HCT116 (cell line): ENCODE data around the gene SIGLEC11. TPM values are rescaled to one million over a fixed set of nuclear protein-coding genes. Genes with fewer than 3 reads are reported as not detected.

ENCODE experiments used
- ATAC-seq: fragments of 200-7000 bp; cut with Tn5 transposase; 2 replicates; pipeline ENCODE4 v1.9.1; 2020; ENCODE audit warnings: mild to moderate bottlenecking, moderate library complexity
- BruUV-seq: library from RNA; stranded (reverse); fragments of 400-500 nt; replicated peaks from 2 replicates; lab custom pipeline; 2021; lab: Mats Ljungman, UMichigan
- CTCF ChIA-PET: fragments of 300-600 bp; sonication (Branson Sonifier 250); formaldehyde crosslinking; loops from one replicate; lab custom pipeline; 2021; ENCODE audit warnings: antibody characterized with exemption; lab: Charles Lee
- POLR2A ChIA-PET: fragments of 300-600, 350-600 bp; sonication (Branson Sonifier 250); formaldehyde crosslinking; loops from one replicate; lab custom pipeline; 2021; ENCODE audit warnings: antibody characterized with exemption; lab: Charles Lee
- RAD21 ChIA-PET, 2 experiments: fragments of 300-600 bp; sonication (Branson Sonifier 250); formaldehyde crosslinking; loops; one replicate each; lab custom pipeline; 2023; ENCODE audit warnings: low total read pairs in 2 of 2; ENCODE audit not compliant: uncharacterized antibody in 2 of 2, unreplicated experiment in 2 of 2, low non-redundant PET in 1 of 2; lab: Charles Lee
- DNase-seq: peaks from one replicate; pipeline ENCODE4 v3.0.0-alpha.2; 2010; ENCODE audit warnings: low read depth, low spot score
- H2AFZ ChIP-seq: fragments of 200-600 bp; shearing (Covaris generic), sonication (generic); 2 replicates; pipeline ENCODE4 v1.6.1; 2017; ENCODE audit warnings: low read depth, mixed run types, mixed read lengths, antibody characterized with exemption, low read length; ENCODE audit not compliant: poor library complexity, severe bottlenecking
- H3K27ac ChIP-seq: 2 replicates; pipeline ENCODE4 v1.5.1; 2012; ENCODE audit warnings: low read depth, low read length
- H3K27me3 ChIP-seq: fragments of 200-600 bp; sonication (generic); 2 replicates; pipeline ENCODE4 v1.6.1; 2016; ENCODE audit warnings: mixed run types, low read length, mixed read lengths; ENCODE audit not compliant: insufficient read depth
- H3K36me3 ChIP-seq, 2 experiments: fragments of 200-500 bp in 1 of 2; fragments of 200-600 bp in 1 of 2; sonication (Bioruptor generic) in 1 of 2; sonication (generic) in 1 of 2; 2 replicates each; pipeline versions ENCODE4 v1.5.1 to v1.6.1; 2014 to 2016; ENCODE audit warnings: low read length in 2 of 2, inconsistent platforms in 1 of 2, mixed read lengths in 1 of 2, mixed run types in 1 of 2; ENCODE audit not compliant: insufficient read depth in 2 of 2, control insufficient read depth in 1 of 2
- H3K4me1 ChIP-seq, 2 experiments: fragments of 200-600 bp in 1 of 2; sonication (generic) in 1 of 2; 2 replicates each; pipeline versions ENCODE4 v1.5.1 to v1.6.1; 2012 to 2017; ENCODE audit warnings: low read length in 2 of 2, inconsistent platforms in 1 of 2, mild to moderate bottlenecking in 1 of 2, mixed read lengths in 1 of 2, mixed run types in 1 of 2, moderate library complexity in 1 of 2; ENCODE audit not compliant: insufficient read depth in 2 of 2, control insufficient read depth in 1 of 2
- H3K4me2 ChIP-seq: fragments of 200-600 bp; sonication (generic); 2 replicates; pipeline ENCODE4 v1.6.1; 2017; ENCODE audit warnings: mixed run types, low read length, mixed read lengths
- H3K4me3 ChIP-seq, 2 experiments: fragments of 200-600 bp in 1 of 2; sonication (generic) in 1 of 2; replicated peaks in 1 of 2; 2 replicates each; pipeline ENCODE4 v1.5.1; 2011 to 2016; ENCODE audit warnings: low read length in 2 of 2, control low read depth in 1 of 2, low read depth in 1 of 2, mild to moderate bottlenecking in 1 of 2, mixed read lengths in 1 of 2, mixed run types in 1 of 2
- H3K79me2 ChIP-seq: fragments of 200-600 bp; sonication (generic); 2 replicates; pipeline ENCODE4 v1.6.1; 2017; ENCODE audit warnings: mild to moderate bottlenecking, mixed run types, low read length, moderate library complexity, mixed read lengths; ENCODE audit not compliant: insufficient read depth
- H3K9ac ChIP-seq: fragments of 200-600 bp; sonication (generic); 2 replicates; pipeline ENCODE4 v1.6.1; 2016; ENCODE audit warnings: low read length, mixed read lengths
- H3K9me2 ChIP-seq: fragments of 200-600 bp; sonication (generic), shearing (Covaris generic); 2 replicates; pipeline ENCODE4 v1.6.1; 2017; ENCODE audit warnings: mixed run types, mild to moderate bottlenecking, moderate library complexity; ENCODE audit not compliant: insufficient read depth
- H3K9me3 ChIP-seq, 2 experiments: fragments of 200-500 bp in 1 of 2; fragments of 200-600 bp in 1 of 2; sonication (Bioruptor generic) in 1 of 2; sonication (generic) in 1 of 2; 2 replicates each; pipeline ENCODE4 v1.6.1; 2014 to 2017; ENCODE audit warnings: low read length in 2 of 2, mixed read lengths in 2 of 2, inconsistent platforms in 1 of 2, low read depth in 1 of 2, mild to moderate bottlenecking in 1 of 2, mixed run types in 1 of 2, moderate library complexity in 1 of 2; ENCODE audit not compliant: control insufficient read depth in 1 of 2, insufficient read depth in 1 of 2
- H4K20me1 ChIP-seq: fragments of 200-600 bp; sonication (generic), shearing (Covaris generic); 2 replicates; pipeline ENCODE4 v1.6.1; 2017; ENCODE audit warnings: mixed run types, mild to moderate bottlenecking, moderate library complexity; ENCODE audit not compliant: insufficient read depth
- ATF3 ChIP-seq: IDR thresholded peaks from 2 replicates; pipeline ENCODE4 v1.6.1; 2012
- CBX3 ChIP-seq: IDR thresholded peaks from 2 replicates; pipeline ENCODE4 v1.6.1; 2012; ENCODE audit warnings: low read depth
- EGR1 ChIP-seq: IDR thresholded peaks from 2 replicates; pipeline ENCODE4 v1.6.1; 2012; ENCODE audit warnings: low read depth
- EZH2 ChIP-seq: fragments of 200-600 bp; sonication (generic); IDR thresholded peaks from 2 replicates; pipeline ENCODE4 v1.6.1; 2017; ENCODE audit warnings: antibody characterized with exemption, mixed run types
- FOSL1 ChIP-seq: IDR thresholded peaks from 2 replicates; pipeline ENCODE4 v1.6.1; 2012; ENCODE audit warnings: low read depth
- MAX ChIP-seq: IDR thresholded peaks from 2 replicates; pipeline ENCODE4 v1.6.1; 2012
- POLR2A ChIP-seq: IDR thresholded peaks from 2 replicates; pipeline ENCODE4 v1.7.0; 2011; ENCODE audit warnings: borderline replicate concordance; ENCODE audit not compliant: insufficient read depth, insufficient read length; ENCODE audit errors: extremely low read depth
- POLR2AphosphoS5 ChIP-seq: IDR thresholded peaks from 2 replicates; pipeline ENCODE4 v1.6.1; 2011; ENCODE audit warnings: mild to moderate bottlenecking, low read depth, low read length, moderate library complexity
- RAD21 ChIP-seq: IDR thresholded peaks from 2 replicates; pipeline ENCODE4 v1.6.1; 2012; ENCODE audit warnings: low read depth, mild to moderate bottlenecking
- REST ChIP-seq: IDR thresholded peaks from 2 replicates; pipeline ENCODE4 v1.6.1; 2012; ENCODE audit warnings: low read depth
- SIN3A ChIP-seq: IDR thresholded peaks from 2 replicates; pipeline ENCODE4 v1.6.1; 2012; ENCODE audit warnings: low read depth
- YY1 ChIP-seq: IDR thresholded peaks from 2 replicates; pipeline ENCODE4 v1.6.1; 2011; ENCODE audit warnings: low read length, low read depth, moderate library complexity, mild to moderate bottlenecking; ENCODE audit not compliant: insufficient replicate concordance; ENCODE audit errors: extremely low read depth
- ZFX ChIP-seq: fragments of 450-650 bp; IDR thresholded peaks from 2 replicates; pipeline ENCODE4 v1.6.1; 2017
- intact Hi-C: fragments of 100-400 bp; cut with micrococcal nuclease; formaldehyde crosslinking; loops from 2 replicates; pipeline ENCODE4 v1.10.0; 2022
- total RNA-seq: library from RNA; stranded (reverse); gene quantifications from one replicate; pipeline ENCODE4 v1.2.1, GENCODE V29; 2021; ENCODE audit not compliant: unreplicated experiment
- TF ChIP-seq, protein P1 (sequence below), 3 experiments: fragments of 200-600 bp in 1 of 3; sonication (generic) in 1 of 3; IDR thresholded peaks in 2 of 3; conservative IDR thresholded peaks in 1 of 3; 2 replicates each; pipeline ENCODE4 v1.5.1; 2012 to 2017; ENCODE audit warnings: low read depth in 2 of 3, low read length in 2 of 3, antibody characterized with exemption in 1 of 3, borderline replicate concordance in 1 of 3, control low read depth in 1 of 3, mild to moderate bottlenecking in 1 of 3, mixed read lengths in 1 of 3, mixed run types in 1 of 3, moderate library complexity in 1 of 3; ENCODE audit not compliant: insufficient read depth in 1 of 3
- TF ChIP-seq, protein P2 (sequence below): IDR thresholded peaks from 2 replicates; pipeline ENCODE4 v1.6.1; 2011; ENCODE audit warnings: mild to moderate bottlenecking, low read length, moderate library complexity; ENCODE audit not compliant: insufficient replicate concordance; ENCODE audit errors: extremely low read depth

Gene SIGLEC11
- total RNA-seq, 1 experiment from 2014 or later, result not detected

- TF ChIP-seq, protein P1, sequence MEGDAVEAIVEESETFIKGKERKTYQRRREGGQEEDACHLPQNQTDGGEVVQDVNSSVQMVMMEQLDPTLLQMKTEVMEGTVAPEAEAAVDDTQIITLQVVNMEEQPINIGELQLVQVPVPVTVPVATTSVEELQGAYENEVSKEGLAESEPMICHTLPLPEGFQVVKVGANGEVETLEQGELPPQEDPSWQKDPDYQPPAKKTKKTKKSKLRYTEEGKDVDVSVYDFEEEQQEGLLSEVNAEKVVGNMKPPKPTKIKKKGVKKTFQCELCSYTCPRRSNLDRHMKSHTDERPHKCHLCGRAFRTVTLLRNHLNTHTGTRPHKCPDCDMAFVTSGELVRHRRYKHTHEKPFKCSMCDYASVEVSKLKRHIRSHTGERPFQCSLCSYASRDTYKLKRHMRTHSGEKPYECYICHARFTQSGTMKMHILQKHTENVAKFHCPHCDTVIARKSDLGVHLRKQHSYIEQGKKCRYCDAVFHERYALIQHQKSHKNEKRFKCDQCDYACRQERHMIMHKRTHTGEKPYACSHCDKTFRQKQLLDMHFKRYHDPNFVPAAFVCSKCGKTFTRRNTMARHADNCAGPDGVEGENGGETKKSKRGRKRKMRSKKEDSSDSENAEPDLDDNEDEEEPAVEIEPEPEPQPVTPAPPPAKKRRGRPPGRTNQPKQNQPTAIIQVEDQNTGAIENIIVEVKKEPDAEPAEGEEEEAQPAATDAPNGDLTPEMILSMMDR (IDR thresholded peaks at IDR 0.05 in 2 of 3, conservative IDR thresholded peaks at IDR 0.05 in 1 of 3; ENCODE audit: borderline replicate concordance in 1 of 3, insufficient read depth in 1 of 3, low read depth in 2 of 3, low read length in 2 of 3), result no peak
Observed at GRCh38 chr19:49953416-49953815, 7.6 kb downstream of the SIGLEC11 start (continued).

- POLR2A ChIA-PET, result no interaction called here
- Histone ChIP-seq H3K27ac (no peak overlapping the region), H3K9me2 (no peaks in the 10 kb centered on the region), H3K27me3 (no peaks in the 10 kb centered on the region), H3K79me2 (no peaks in the 10 kb centered on the region), H3K4me1 (0 out of 4 replicates have a peak, but pooled peaks cover 0 to 7% of the 10 kb centered on the region in 2 experiments), H2AFZ (no peak overlapping the region), H3K9me3 (no peaks in the 10 kb centered on the region), H3K36me3 (no peaks in the 10 kb centered on the region), H3K4me2 (no peak overlapping the region), H3K9ac (no peak overlapping the region), H3K4me3 (no peak overlapping the region), H4K20me1 (no peaks in the 10 kb centered on the region)
- BruUV-seq, result no TSS peak
- no peak for DNase-seq
- intact Hi-C loops, result no loop called here
- CTCF ChIA-PET, result no interaction called here
- no peak for ATAC-seq
- RAD21 ChIA-PET, result no interaction called here
- TF ChIP-seq SIN3A (no peak), ATF3 (no peak), FOSL1 (no peak), REST (no peak), POLR2AphosphoS5 (no peak), CBX3 (no peak), MAX (no peak), EGR1 (no peak), RAD21 (no peak), EZH2 (no peak), POLR2A (no peak), YY1 (no peak), ZFX (no peak)
- TF ChIP-seq, protein P1 (IDR thresholded peaks at IDR 0.05 in 2 of 3, conservative IDR thresholded peaks at IDR 0.05 in 1 of 3; ENCODE audit: borderline replicate concordance in 1 of 3, insufficient read depth in 1 of 3, low read depth in 2 of 3, low read length in 2 of 3), result no peak
- TF ChIP-seq, protein P2, sequence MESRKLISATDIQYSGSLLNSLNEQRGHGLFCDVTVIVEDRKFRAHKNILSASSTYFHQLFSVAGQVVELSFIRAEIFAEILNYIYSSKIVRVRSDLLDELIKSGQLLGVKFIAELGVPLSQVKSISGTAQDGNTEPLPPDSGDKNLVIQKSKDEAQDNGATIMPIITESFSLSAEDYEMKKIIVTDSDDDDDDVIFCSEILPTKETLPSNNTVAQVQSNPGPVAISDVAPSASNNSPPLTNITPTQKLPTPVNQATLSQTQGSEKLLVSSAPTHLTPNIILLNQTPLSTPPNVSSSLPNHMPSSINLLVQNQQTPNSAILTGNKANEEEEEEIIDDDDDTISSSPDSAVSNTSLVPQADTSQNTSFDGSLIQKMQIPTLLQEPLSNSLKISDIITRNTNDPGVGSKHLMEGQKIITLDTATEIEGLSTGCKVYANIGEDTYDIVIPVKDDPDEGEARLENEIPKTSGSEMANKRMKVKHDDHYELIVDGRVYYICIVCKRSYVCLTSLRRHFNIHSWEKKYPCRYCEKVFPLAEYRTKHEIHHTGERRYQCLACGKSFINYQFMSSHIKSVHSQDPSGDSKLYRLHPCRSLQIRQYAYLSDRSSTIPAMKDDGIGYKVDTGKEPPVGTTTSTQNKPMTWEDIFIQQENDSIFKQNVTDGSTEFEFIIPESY, result no peak
Observed at GRCh38 chr19:49952906-49953305, 8.1 kb downstream of the SIGLEC11 start.
